22Rv1 (cell line): ENCODE data around the gene GNB1.
A peak's percentile ranks its signal among the peaks of the same experiment; 100 is the strongest.

Experiments used
- H3K27ac ChIP-seq: fragments of 450-650 bp; 2 replicates; pipeline ENCODE4 v1.5.1; 2017
- CTCF ChIP-seq: fragments of 450-650 bp; IDR thresholded peaks from 2 replicates; pipeline ENCODE4 v1.5.1; 2017; ENCODE audit warnings: mild to moderate bottlenecking
- ZFX ChIP-seq: fragments of 450-650 bp; IDR thresholded peaks from 2 replicates; pipeline ENCODE4 v1.6.1; 2017; ENCODE audit warnings: antibody characterized with exemption, borderline replicate concordance

Gene GNB1

GRCh38 chr1:1771096-1771495 is 119.8 kb downstream of the GNB1 start:
- no peak overlapping the region for H3K27ac ChIP-seq
- TF ChIP-seq CTCF, result no peak
- TF ChIP-seq ZFX, result no peak

- TF ChIP-seq ZFX, result no peak
- no peak for TF ChIP-seq CTCF
- H3K27ac ChIP-seq, result no peak overlapping the region
Measured at GRCh38 chr1:1770102-1770501, 120.8 kb downstream of the GNB1 start.

- TF ChIP-seq CTCF (no peak), ZFX (no peak)
- H3K27ac ChIP-seq, result no peak overlapping the region; the same call in 1 of the 2 replicates
Measured at GRCh38 chr1:1768249-1768992, 122.5 kb downstream of the GNB1 start.

GRCh38 chr1:1764876-1765470 is 125.9 kb downstream of the GNB1 start:
- no peak overlapping the region for H3K27ac ChIP-seq
- TF ChIP-seq ZFX, result no peak
- TF ChIP-seq CTCF, result no peak

- H3K27ac ChIP-seq, result peak overlapping the region; percentile 47
- no peak for TF ChIP-seq ZFX
- no peak for TF ChIP-seq CTCF
Measured at GRCh38 chr1:1763657-1764621, 126.9 kb downstream of the GNB1 start.

GRCh38 chr1:1761504-1762376 is 129.1 kb downstream of the GNB1 start:
- TF ChIP-seq ZFX (no peak), CTCF (no peak)
- H3K27ac ChIP-seq, result peak overlapping the region; percentile 81; the same call in 1 of the 2 replicates
